GM21367 (cell line): Measurements from ENCODE around the gene ZNF83.
"Not testable (repeated sequence)": the region's sequence is repeated elsewhere in the genome, so short reads cannot be mapped to it uniquely, and the experiment has no call there.

Source experiments
- ATAC-seq: cut with Tn5 transposase; IDR thresholded peaks from one replicate; pipeline ENCODE4 v1.9.1; 2021; ENCODE audit not compliant: unreplicated experiment

The ZNF83 gene

GRCh38 chr19:52640916-52641315, 2.8 kb upstream of the ZNF83 start:
- no peak for ATAC-seq

- no peak for ATAC-seq
Observed at GRCh38 chr19:52639996-52640395, 1.8 kb upstream of the ZNF83 start.

DNA sequence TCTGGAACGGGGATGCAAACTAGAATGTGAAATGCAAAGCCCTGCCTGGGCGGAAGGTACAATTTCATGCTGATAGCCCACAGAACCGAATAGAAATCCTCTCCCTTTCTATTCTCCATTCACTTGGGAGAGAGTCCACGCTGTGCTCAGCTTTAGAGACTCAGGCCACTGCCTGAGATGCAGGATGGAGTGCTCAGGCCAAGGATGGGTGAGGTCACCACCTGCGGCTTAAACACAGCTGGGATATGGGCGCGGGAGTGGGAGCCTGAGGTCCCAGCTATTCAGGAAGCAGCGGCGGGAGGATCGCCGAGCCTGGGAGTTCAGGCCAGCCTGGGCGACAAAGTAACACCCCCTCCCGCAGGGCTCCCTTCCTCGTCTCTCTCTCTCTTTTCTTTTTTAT, 446 bp upstream of the ZNF83 start:
- ATAC-seq: no peak

DNA sequence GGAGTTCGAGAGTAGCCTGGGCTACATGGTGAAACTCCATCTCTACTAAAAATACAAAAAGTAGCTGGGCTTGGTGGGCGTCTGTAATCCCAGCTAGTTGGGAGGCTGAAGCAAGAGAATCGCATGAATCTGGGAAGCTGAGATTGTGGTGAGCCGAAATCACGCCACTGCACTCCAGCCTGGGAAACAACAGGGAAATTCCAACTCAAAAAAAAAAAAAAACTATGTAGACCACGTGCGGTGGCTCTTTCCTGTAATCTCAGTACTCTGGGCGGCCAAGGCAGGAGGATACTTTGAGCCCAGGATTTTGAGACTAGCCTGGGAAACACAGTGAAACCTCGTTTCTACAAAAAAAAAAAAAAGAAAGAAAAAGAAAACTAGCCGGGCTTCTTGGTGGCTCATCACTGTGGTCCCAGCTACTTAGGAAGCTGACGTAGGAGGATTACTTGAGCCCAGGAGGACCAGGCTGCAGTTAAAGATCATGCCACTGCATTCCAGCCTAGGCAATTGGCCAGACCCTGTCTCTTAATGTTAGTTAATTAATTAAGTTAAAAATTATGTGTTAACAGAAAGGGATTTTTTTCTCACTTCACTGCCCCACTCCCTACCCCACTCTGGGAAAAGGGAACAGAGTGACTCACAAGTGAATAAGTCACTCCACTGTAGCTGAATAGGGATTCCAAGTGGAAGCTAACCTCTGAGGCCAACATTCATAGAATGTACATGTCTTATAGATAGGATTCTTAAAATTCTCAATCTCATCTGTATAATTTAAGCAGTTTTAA, 2.2 kb downstream of the ZNF83 start:
- ATAC-seq: no peak

DNA sequence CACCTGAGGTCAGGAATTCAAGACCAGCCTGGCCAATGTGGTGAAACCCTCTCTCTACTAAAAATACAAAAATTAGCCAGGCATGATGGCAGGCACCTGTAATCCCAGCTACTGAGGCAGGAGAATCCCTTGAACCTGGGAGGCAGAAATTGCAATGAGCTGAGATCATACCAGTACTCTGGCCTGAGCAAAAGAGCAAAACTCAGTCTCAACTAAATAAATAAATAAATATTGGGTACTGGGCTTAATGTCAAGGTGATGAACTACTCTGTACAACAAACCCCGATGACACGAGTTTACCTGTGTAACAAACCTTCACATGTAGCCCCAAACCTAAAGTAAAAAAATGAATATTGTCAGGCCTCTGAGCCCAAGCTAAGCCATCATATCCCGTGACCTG, 10.7 kb downstream of the ZNF83 start:
- ATAC-seq: not testable (repeated sequence)

DNA sequence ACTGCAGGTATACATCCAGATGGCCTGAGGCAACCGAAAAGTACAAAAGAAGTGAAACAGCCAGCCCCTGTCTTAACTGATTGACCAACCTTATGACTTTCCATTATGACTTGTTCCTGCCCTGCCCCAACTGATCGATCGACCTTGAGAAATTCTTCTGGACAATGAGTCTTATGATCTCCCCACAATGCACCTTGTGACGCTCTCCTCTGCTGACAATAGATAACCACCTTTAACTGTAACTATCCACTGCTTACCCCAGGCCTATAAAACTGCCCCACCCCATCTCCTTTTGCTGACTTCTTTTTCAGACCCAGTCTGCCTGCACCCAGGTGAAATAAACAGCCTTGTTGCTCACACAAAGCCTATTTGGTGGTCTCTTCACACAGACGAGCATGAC, 11.2 kb downstream of the ZNF83 start:
- no peak for ATAC-seq

GRCh38 chr19:52622261-52622660, 15.9 kb downstream of the ZNF83 start:
- no peak for ATAC-seq

- no peak for ATAC-seq
Observed at GRCh38 chr19:52621376-52621775, 16.8 kb downstream of the ZNF83 start.

- ATAC-seq: no peak
Observed at GRCh38 chr19:52613299-52613906, 24.8 kb downstream of the ZNF83 start.

DNA sequence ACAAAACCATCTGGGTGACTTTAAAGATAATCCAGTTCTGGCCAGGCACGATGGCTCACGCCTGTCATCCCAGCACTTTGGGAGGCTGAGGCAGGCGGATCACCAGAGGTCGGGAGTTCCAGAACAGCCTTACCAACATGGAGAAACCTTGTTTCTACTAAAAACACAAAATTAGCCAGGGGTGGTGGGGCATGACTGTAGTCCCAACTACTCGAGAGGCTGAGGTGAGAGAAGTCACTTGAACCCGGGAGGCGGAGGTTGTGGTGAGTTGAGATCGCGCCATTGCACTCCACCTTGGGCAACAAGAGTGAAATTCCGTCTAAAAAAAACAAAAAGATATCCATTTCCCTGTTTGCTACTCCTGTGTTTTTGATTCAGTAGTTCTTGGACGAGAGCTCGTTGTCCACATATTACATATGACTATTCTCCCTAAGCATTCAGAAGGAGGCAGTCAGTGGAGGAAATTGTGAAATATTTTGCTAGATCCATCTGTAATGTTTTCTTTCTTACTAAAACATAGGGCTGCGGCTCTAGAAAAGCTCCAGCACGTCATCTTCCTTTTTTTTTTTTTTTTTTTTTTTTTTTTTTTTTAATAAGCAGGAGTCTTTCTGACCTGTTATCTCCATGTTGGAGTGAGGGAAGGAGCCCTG, 34.5 kb downstream of the ZNF83 start:
- ATAC-seq: no peak

DNA sequence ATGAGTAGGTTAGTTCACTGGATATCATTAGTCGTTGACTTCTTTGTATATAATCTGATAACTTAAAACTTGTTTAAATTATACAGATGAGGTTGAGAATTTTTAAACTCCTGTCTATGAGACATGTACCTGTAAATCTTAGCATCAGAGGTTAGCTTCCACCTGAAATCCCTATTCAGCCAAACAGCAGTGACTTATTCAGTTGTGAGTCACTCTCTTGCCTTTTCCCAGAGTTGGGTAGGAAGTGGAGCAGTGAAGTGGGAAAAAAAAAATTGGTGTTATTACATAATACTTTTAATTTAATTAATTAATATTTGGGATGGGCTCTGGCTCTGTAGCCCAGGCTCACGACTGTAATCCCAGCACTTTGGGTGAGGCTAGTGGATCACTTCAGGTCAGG, 35.2 kb downstream of the ZNF83 start:
- ATAC-seq: no peak

DNA sequence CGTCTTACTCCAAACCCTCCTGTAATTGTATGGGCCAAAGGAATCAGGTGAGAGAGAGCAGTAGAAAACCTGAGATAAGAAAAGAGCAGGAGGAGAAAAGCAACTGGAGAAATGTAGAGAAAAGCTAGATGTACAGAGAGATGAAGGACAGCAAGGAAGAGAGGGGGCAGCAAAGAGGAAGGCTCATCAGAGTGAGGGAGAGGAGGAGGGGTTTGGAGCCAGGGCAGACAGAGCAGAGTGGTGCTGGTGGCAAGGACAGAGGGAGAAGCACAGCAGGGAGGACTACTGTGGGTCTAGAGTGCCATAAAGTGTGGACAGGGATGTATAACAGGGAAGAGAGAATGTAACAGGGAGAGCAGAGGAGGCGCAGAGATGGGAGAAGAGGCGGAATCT, 36.2 kb downstream of the ZNF83 start:
- ATAC-seq: not testable (repeated sequence)

DNA sequence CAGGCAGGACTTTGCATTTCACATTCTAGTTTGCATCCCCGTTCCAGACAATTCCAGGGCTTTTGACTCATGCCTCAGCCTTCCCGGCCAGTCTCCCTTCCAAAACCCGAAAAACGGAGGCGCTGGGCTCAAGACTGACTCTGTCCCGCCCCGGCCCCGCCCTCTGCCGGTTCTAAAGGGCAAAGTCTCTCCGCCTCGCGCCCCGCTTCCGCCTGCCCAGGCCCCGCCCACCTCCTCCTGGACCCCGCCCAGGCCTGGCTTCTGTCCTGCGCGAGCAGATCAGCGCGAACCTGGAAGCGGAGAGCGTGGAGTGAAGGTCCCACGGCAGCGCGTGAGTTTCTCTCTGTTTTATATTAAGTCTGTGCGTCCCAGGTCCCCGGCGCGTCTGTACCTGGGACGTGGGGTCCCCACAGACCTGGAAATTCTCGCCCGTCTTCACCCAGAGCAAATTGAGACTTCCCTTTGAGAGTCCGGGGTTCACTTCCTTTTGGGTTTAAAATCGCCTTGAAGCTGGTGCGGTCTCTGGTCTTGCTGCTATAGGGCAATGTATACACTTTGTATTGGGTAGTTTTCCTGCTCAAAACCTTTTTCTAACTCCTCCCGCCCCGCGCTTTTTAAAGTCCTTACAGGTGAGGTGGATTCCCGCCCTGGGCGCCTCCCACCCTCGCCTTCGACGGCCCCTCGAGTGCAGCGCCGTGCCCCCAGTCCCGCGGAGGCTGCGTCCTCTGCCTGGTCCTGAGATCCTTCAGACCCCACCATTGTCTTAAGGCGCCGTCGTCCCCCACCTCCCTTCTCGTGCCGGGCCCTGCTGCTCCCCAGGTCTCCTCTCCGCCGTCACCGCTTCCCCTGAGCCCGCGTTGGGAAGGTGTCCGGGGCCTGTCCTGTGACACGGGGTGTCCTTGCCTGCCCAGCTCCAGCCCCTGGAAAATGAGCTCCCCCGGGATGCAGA, 36.9 kb downstream of the ZNF83 start:
- peak; percentile 60 for ATAC-seq

DNA sequence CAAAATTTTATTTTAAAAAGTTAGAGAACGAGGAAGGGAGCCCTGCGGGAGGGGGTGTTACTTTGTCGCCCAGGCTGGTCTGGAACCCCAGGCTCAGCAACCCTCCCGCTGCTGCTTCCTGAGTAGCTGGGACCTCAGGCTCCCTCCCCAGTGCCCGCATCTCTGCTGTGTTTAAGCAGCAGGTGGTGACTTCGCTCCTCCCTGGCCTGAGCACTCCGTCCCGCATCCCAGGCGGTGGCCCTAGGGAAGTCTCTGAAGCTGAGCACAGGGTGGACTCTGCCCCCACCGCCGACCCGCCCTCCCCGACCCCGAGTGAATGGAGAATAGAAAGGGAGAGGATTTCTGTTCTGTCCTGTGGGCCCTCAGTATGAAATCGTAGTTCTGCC, 37.5 kb downstream of the ZNF83 start:
- no peak for ATAC-seq

- ATAC-seq: no peak
Observed at GRCh38 chr19:52599241-52599640, 38.9 kb downstream of the ZNF83 start.

- ATAC-seq: not testable (repeated sequence)
Observed at GRCh38 chr19:52593441-52593840, 44.7 kb downstream of the ZNF83 start.

DNA sequence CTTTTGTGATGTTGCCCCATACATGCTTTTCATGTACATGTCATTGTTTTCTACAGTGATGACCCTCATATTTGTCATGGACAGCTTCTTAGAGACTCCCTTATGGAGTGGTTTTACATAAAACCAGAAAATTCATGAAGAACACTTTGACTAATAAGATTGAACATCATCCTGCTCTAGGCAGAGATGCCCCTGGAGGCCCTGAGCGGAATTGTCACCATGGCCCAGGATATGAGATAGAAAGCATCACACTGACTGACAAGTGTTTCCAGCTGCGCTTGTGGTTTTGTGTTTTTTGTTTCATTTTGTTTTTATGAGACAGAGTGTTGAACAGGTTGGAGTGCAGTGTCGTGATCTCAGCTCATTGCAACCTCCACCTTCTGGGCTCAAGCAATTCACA, 45.9 kb downstream of the ZNF83 start:
- no peak for ATAC-seq

DNA sequence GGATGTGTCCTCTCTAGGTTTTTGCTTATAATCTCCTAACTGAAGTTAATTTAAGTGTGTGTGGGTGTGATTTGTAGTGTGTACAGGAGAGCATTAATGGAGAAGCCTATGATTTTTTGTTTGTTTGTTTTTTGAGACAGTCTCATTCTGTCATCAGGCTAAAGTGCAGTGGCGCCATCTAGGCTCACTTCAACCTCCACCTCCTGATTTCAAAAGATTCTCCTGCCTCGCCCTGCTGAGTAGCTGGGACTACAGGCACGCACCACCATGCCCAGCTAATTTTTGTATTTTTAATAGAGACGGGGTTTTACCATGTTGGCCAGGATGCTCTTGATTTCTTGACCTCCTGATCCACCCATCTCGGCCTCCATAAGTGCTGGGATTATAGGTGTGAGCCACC, 47.4 kb downstream of the ZNF83 start:
- ATAC-seq: no peak

- ATAC-seq: no peak
Observed at GRCh38 chr19:52585604-52586003, 52.6 kb downstream of the ZNF83 start.

DNA sequence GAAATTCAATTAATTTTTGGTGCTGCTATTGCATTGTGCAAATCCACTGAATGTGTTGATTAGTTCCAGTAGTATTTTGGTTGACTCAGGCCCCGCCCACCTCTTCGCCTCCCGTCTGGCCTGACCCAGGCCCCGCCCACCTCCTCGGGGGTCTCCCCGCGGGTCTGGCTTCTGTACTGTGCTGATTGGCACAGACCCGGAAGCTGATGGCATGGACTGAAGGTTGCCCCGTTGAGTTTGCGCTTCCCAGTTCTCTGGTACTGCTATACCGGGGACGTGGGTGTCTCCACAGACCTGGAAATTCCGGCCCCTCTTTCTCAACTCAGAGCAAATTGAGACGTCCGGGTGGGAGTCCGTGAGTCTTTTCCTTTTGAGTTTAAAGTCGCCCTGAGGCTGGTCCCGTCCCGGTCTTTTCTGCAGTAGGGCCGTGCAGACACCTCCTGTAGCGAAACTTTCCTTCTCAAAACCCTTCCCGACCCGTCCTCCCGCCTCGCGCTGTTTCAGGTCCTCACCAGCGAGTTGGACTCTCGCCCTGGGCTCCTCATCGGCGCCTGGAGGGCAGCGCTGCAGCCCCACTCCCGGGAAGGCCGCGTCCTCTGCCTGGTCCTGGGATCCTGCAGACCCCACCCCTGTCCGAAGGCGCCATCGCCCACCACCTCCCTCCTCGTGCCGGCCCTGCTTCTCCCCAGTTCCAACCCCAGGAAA, 53.3 kb downstream of the ZNF83 start:
- no peak for ATAC-seq
